Limb (tissue), 2 donors: ENCODE results near the gene CACNA1C.

Experiments used
- DNase-seq, 2 donors: peaks; one replicate each; pipeline ENCODE4 v3.0.0-alpha.2; 2016; ENCODE audit errors: extremely low spot score in 2 of 2

Gene CACNA1C

GRCh38 chr12:2501464-2502191, 448.8 kb downstream of the CACNA1C start:
- no peak for DNase-seq

GRCh38 chr12:2503036-2503435, 450.2 kb downstream of the CACNA1C start:
- DNase-seq, result no peak

GRCh38 chr12:2503762-2504161, 451.0 kb downstream of the CACNA1C start:
- no peak for DNase-seq

GRCh38 chr12:2504577-2504976, 451.8 kb downstream of the CACNA1C start:
- DNase-seq, result no peak

GRCh38 chr12:2507814-2508213, 455.0 kb downstream of the CACNA1C start:
- no peak for DNase-seq

GRCh38 chr12:2509137-2509536, 456.4 kb downstream of the CACNA1C start:
- no peak for DNase-seq

- DNase-seq, result no peak
Measured at GRCh38 chr12:2510045-2510444, 457.3 kb downstream of the CACNA1C start.

GRCh38 chr12:2513141-2514037, 460.6 kb downstream of the CACNA1C start:
- no peak for DNase-seq

- no peak for DNase-seq
Measured at GRCh38 chr12:2514038-2514340, 461.2 kb downstream of the CACNA1C start.

- no peak for DNase-seq
Measured at GRCh38 chr12:2520722-2521246, 468.0 kb downstream of the CACNA1C start.

GRCh38 chr12:2523317-2523716, 470.5 kb downstream of the CACNA1C start:
- no peak for DNase-seq

GRCh38 chr12:2523844-2524243, 471.1 kb downstream of the CACNA1C start:
- DNase-seq, result no peak

GRCh38 chr12:2526371-2526770, 473.6 kb downstream of the CACNA1C start:
- no peak for DNase-seq

- DNase-seq, result no peak
Measured at GRCh38 chr12:2528001-2528400, 475.2 kb downstream of the CACNA1C start.

- no peak for DNase-seq
Measured at GRCh38 chr12:2529807-2530206, 477.0 kb downstream of the CACNA1C start.

- no peak for DNase-seq
Measured at GRCh38 chr12:2531371-2531770, 478.6 kb downstream of the CACNA1C start.

GRCh38 chr12:2533036-2533435, 480.2 kb downstream of the CACNA1C start:
- no peak for DNase-seq

- DNase-seq, result no peak
Measured at GRCh38 chr12:2535583-2536204, 482.9 kb downstream of the CACNA1C start.

GRCh38 chr12:2536724-2537123, 483.9 kb downstream of the CACNA1C start:
- DNase-seq, result no peak

GRCh38 chr12:2537868-2538541, 485.2 kb downstream of the CACNA1C start:
- no peak for DNase-seq

GRCh38 chr12:2539938-2540337, 487.2 kb downstream of the CACNA1C start:
- DNase-seq, result no peak

GRCh38 chr12:2540535-2540941, 487.8 kb downstream of the CACNA1C start:
- DNase-seq, result no peak
